ENCODE measurements around the gene SLC44A1. TPM values are rescaled to one million over a fixed set of nuclear protein-coding genes. Genes with fewer than 3 reads are reported as not detected.

The SLC44A1 gene
- total RNA-seq, 1 donor, result 60.5 TPM

DNA sequence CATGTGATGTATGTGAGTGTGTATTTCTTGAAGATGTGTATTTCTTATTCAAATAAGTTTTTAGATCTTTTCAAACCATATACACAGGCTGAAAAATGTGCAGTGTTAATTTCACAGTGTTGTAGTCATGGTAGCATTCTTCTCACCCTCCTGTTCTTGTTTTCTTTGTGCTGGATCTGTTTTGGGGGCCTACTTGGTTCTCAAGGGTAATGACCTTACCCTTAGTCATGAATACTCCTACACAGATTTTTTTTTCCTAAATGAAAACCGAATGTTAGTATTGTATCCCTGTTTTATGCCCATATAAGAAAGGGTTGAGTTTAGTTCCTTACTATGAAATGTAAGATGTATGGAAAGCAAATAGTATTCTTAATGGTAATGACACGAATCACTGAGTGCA is 88.0 kb downstream of the SLC44A1 start:
- TF ChIP-seq, protein P1, sequence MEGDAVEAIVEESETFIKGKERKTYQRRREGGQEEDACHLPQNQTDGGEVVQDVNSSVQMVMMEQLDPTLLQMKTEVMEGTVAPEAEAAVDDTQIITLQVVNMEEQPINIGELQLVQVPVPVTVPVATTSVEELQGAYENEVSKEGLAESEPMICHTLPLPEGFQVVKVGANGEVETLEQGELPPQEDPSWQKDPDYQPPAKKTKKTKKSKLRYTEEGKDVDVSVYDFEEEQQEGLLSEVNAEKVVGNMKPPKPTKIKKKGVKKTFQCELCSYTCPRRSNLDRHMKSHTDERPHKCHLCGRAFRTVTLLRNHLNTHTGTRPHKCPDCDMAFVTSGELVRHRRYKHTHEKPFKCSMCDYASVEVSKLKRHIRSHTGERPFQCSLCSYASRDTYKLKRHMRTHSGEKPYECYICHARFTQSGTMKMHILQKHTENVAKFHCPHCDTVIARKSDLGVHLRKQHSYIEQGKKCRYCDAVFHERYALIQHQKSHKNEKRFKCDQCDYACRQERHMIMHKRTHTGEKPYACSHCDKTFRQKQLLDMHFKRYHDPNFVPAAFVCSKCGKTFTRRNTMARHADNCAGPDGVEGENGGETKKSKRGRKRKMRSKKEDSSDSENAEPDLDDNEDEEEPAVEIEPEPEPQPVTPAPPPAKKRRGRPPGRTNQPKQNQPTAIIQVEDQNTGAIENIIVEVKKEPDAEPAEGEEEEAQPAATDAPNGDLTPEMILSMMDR (IDR thresholded peaks at IDR 0.05; ENCODE audit: insufficient read depth, low read length), result no peak
- DNase-seq (ENCODE audit: low read depth), result peak; percentile 46
- no peak overlapping the region for H3K4me3 ChIP-seq (ENCODE audit: low read depth, low read length)

DNA sequence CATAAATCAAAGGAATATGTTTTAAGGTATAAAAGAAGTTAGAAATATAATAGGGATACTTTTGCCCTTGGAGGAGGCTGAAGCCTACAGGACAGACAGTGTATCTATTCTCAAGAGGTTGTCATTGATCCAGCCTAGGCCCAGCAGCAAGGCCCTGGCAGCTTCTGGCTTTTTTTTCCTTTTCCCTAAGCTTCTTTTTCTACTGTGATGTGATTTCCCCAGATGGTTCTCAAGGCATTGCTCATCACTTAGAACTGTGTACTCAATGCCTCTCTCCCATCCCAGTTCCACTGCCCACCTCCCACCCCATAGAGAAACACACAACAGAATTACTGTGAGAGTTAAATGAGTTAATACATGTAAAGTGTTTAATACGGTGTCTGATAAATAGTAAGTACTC is 88.6 kb downstream of the SLC44A1 start:
- no peak overlapping the region for H3K4me3 ChIP-seq (ENCODE audit: low read depth, low read length)
- peak; percentile 50 for DNase-seq (ENCODE audit: low read depth)
- TF ChIP-seq, protein P1 (IDR thresholded peaks at IDR 0.05; ENCODE audit: insufficient read depth, low read length), result no peak

DNA sequence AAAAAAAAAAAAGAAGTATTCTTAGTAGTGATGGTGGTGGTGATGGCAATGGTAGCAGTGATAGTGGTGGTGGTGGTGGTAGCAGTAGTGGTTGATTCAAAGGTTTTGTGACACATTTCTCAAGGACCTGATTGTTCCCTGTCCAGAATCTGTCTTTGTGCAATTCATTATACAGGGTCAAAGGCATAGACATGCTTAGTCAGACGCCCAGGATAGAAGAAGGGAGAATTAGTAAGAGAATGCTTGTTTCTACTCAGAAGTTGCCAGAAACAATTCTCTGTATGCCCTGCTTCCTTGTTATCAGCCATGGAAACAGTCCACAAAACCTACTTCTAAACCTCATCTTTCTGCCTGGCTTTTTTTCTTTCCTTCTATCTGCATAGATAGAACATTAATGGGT is 89.4 kb downstream of the SLC44A1 start:
- no peak overlapping the region for H3K4me3 ChIP-seq (ENCODE audit: low read depth, low read length)
- DNase-seq (ENCODE audit: low read depth), result peak; percentile 37

DNA sequence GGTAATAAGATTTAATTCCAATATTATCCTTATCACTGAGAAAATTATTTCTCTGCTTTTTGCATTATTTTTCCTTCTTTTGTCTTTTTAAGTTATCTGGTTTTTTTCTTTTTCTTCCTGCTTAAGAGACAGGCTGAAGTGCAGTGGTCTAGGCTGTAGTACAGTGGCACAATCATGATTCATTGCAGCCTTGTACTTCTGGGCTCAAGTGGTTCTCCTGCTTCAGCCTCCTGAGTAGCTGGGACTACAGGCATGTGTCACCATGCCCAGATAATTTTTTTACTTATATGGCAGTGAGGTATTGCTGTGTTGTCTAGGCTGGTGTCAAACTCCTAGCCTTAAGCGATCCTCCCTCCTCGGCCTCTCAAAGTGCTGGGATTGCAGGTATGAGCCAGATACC is 93.9 kb downstream of the SLC44A1 start:
- TF ChIP-seq, protein P1 (IDR thresholded peaks at IDR 0.05; ENCODE audit: insufficient read depth, low read length), result no peak
- no peak overlapping the region for H3K4me3 ChIP-seq (ENCODE audit: low read depth, low read length)
- no peak for DNase-seq (ENCODE audit: low read depth)

More for the DNA sequence above, 89.4 kb downstream of the SLC44A1 start:
- TF ChIP-seq, protein P1 (IDR thresholded peaks at IDR 0.05; ENCODE audit: insufficient read depth, low read length), result no peak

DNA sequence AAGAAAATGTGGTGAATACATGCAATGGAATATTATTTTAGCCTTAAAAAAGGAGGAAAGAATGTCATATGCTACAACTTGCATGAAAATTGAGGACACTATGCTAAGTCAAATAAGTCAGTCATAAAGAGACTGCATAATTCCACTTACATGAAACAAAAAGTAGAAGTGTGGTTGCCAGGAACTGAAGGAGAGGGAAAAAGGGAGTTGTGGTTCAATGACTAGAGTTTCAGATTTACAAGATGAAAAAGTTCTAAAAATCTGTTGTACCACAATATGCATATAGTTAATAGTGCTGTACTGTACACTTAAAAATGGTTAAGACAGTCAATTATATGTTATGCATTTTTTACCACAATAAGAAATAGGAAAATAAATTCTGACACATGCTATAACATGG is 95.4 kb downstream of the SLC44A1 start:
- no peak overlapping the region for H3K4me3 ChIP-seq (ENCODE audit: low read depth, low read length)
- no peak for DNase-seq (ENCODE audit: low read depth)
- TF ChIP-seq, protein P1 (IDR thresholded peaks at IDR 0.05; ENCODE audit: insufficient read depth, low read length), result no peak

DNA sequence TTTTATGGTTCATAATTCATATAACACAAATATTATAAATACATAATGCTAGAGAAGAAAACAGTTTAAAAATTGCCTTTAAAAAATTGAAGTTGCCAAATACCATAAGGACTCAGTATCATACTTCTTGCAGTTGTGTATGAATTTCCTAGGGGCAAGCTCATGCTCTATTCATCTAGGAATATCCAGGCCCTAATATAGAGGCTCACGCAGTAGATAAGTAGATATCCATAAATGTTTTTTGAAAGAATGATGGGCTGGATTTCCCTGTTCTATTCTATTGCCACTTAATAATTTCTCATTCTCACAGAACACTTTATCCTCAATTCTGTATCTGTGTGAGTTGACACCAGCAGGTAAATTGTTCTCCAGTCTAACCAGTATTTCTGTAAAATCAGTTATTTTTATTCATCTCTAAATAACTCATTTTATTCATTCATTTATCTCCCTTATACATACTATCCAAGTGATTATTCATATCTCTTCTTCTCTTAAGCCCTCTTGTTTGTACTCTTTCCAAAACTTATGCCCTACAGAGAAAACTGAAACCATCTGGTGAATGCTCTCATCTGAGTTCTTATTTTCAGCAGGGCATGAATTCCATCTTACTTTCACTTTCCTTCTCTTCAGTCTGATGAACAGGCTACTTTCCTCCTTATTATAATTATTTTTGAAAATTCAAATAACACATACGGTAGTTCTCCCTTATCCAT is 97.1 kb downstream of the SLC44A1 start:
- DNase-seq (ENCODE audit: low read depth), result peak; percentile 66
- TF ChIP-seq, protein P1 (IDR thresholded peaks at IDR 0.05; ENCODE audit: insufficient read depth, low read length), result no peak
- no peak overlapping the region for H3K4me3 ChIP-seq (ENCODE audit: low read depth, low read length)

DNA sequence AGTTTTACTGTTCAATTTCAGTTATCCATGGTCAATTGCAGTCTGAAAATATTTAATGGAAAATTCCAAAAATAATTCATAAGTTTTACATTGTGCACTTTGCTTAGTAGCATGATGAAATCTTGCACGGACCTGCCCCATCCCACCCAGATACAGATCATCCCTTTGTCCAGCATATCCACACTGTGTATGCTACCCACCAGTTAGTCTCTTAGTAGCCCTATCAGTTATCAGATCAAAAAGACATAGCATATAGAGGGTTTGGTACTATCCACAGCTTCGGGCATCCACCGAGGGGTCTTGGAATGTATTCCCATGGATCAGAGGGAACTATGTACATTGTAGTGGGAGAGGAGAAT is 97.7 kb downstream of the SLC44A1 start:
- TF ChIP-seq, protein P1 (IDR thresholded peaks at IDR 0.05; ENCODE audit: insufficient read depth, low read length), result no peak
- H3K4me3 ChIP-seq (ENCODE audit: low read depth, low read length), result no peak overlapping the region
- no peak for DNase-seq (ENCODE audit: low read depth)

Measured in fibroblast of the aortic adventitia (primary cell).